Glutamatergic neuron (in vitro differentiated cells): ENCODE data around the gene TIMP2. TPM values are rescaled to one million over a fixed set of nuclear protein-coding genes. Genes with fewer than 3 reads are reported as not detected.

Experiments
- DNase-seq: peaks from one replicate; pipeline ENCODE4 v3.0.0; 2022
- H3K27ac Mint-ChIP-seq: one replicate; pipeline ENCODE4 v1.8.0; 2020; ENCODE audit warnings: mild to moderate bottlenecking, mixed read lengths, inconsistent platforms; ENCODE audit not compliant: unreplicated experiment
- H3K27me3 Mint-ChIP-seq: one replicate; pipeline ENCODE4 v1.8.0; 2020; ENCODE audit warnings: mild to moderate bottlenecking, moderate library complexity, mixed read lengths, inconsistent platforms; ENCODE audit not compliant: unreplicated experiment
- H3K36me3 Mint-ChIP-seq: one replicate; pipeline ENCODE4 v1.8.0; 2020; ENCODE audit warnings: mild to moderate bottlenecking, mixed read lengths, inconsistent platforms; ENCODE audit not compliant: unreplicated experiment
- H3K4me1 Mint-ChIP-seq: one replicate; pipeline ENCODE4 v1.8.0; 2020; ENCODE audit warnings: mild to moderate bottlenecking, low read depth, mixed read lengths, inconsistent platforms; ENCODE audit not compliant: unreplicated experiment
- H3K4me3 Mint-ChIP-seq: one replicate; pipeline ENCODE4 v1.8.0; 2020; ENCODE audit warnings: mild to moderate bottlenecking, mixed read lengths, inconsistent platforms; ENCODE audit not compliant: unreplicated experiment
- H3K9me3 Mint-ChIP-seq: one replicate; pipeline ENCODE4 v1.8.0; 2020; ENCODE audit warnings: mild to moderate bottlenecking, moderate library complexity, mixed read lengths, inconsistent platforms; ENCODE audit not compliant: unreplicated experiment
- total RNA-seq: library from RNA; stranded (reverse); fragmentation: NEBNext Ultra II Directional; extraction: Animal tissue kit (Norgen Biotek cat#: 25700); gene quantifications from one replicate; pipeline ENCODE4 v1.2.1, GENCODE V29; 2021; ENCODE audit not compliant: unreplicated experiment
- TF ChIP-seq, protein P1 (sequence below): fragments of 200-600 bp; sonication (generic); IDR thresholded peaks from one replicate; pipeline ENCODE4 v1.5.0; 2021; ENCODE audit not compliant: partially characterized antibody, unreplicated experiment

TIMP2 gene
- total RNA-seq, 1 donor from 2014 or later = 121 TPM

DNA sequence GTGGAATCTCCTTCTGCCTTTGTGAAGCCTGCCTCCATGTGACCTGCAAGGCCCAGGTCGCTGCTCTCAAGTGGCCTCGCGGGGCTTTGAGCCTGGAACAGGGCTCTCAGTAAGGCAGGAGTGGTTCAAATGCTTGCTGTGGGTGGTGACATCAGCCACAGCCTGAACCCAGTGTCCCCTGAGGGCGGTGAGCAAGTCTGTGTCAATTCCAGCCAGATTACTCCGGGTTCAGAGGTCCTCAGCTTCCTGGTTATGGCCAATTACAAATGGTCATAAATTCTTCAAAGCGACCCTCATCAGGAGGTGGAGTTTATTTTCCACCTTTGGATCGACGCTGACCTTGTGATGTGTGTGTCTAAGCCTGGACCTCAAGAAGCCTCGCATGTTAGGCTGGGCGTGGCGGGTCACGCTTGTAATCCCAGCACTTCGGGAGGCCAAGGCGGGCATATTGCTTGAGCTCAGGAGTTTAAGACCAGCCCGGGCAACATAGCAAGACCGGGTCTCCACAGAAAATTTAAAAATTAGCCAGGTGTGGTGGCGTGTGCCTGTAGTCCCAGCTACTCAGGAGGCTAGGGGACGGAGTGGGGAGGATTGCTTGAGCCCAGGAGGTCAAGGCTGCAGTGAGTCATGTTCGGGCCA, 37.3 kb upstream of the TIMP2 start:
- peak; percentile 59 for DNase-seq
- peak overlapping the region; percentile 38 for H3K27ac Mint-ChIP-seq

DNA sequence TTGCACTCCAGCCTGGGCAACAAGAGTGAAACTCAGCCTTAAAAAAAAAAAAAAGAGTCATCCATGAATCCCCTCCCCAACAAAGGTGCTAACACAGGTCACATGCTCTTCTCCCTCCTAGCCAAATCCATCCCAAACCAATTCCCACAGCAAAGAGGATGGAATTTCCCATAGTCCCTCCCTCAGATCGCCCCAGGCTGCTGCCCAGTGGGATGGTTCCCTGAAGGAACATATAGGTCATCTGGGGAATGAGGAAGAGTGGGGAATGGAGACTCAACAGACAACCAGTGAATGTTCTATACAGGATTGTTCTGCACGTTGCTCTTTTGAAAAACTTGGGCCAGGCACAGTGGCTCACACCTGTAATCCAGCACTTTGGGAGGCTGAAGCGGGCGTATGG, 36.4 kb upstream of the TIMP2 start:
- no peak for DNase-seq
- peaks cover 7% of the 10 kb centered on the region for H3K27me3 Mint-ChIP-seq
- peaks cover 5% of the 10 kb centered on the region for H3K9me3 Mint-ChIP-seq
- no peak overlapping the region for H3K4me3 Mint-ChIP-seq
- peak overlapping the region; percentile 38 for H3K27ac Mint-ChIP-seq
- TF ChIP-seq, protein P1, sequence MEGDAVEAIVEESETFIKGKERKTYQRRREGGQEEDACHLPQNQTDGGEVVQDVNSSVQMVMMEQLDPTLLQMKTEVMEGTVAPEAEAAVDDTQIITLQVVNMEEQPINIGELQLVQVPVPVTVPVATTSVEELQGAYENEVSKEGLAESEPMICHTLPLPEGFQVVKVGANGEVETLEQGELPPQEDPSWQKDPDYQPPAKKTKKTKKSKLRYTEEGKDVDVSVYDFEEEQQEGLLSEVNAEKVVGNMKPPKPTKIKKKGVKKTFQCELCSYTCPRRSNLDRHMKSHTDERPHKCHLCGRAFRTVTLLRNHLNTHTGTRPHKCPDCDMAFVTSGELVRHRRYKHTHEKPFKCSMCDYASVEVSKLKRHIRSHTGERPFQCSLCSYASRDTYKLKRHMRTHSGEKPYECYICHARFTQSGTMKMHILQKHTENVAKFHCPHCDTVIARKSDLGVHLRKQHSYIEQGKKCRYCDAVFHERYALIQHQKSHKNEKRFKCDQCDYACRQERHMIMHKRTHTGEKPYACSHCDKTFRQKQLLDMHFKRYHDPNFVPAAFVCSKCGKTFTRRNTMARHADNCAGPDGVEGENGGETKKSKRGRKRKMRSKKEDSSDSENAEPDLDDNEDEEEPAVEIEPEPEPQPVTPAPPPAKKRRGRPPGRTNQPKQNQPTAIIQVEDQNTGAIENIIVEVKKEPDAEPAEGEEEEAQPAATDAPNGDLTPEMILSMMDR = no peak
- no peaks in the 10 kb centered on the region for H3K36me3 Mint-ChIP-seq
- H3K4me1 Mint-ChIP-seq = peaks cover 8% of the 10 kb centered on the region

More for the DNA sequence above, 37.3 kb upstream of the TIMP2 start:
- Mint-ChIP-seq H3K36me3 (no peaks in the 10 kb centered on the region), H3K27me3 (peaks cover 7% of the 10 kb centered on the region), H3K9me3 (peaks cover 5% of the 10 kb centered on the region), H3K4me3 (no peak overlapping the region), H3K4me1 (peaks cover 8% of the 10 kb centered on the region)
- TF ChIP-seq, protein P1 = no peak

DNA sequence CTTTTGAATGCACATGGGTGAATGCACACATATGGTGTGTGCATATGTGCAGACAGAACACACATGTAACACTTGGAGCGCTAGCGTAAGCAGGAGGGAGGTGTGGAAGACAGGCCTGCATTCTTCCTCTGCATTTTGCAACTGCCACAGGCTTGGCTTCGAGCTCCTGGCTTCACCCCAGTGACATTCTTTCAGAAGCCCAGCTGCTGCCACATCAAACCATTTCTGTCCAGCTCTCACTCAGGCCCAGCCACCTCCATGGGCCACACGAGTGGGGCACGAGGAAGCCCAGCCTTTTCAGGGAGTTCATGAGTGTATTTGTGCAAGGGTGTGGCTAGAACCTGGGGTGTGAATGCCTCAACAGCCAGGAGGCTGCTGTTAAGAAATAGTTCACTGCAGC, 35.7 kb upstream of the TIMP2 start:
- Mint-ChIP-seq H3K9me3 (peaks cover 5% of the 10 kb centered on the region), H3K36me3 (no peaks in the 10 kb centered on the region), H3K27ac (peak overlapping the region; percentile 52), H3K27me3 (peaks cover 7% of the 10 kb centered on the region), H3K4me1 (peaks cover 8% of the 10 kb centered on the region), H3K4me3 (no peak overlapping the region)
- TF ChIP-seq, protein P1 = no peak
- no peak for DNase-seq

DNA sequence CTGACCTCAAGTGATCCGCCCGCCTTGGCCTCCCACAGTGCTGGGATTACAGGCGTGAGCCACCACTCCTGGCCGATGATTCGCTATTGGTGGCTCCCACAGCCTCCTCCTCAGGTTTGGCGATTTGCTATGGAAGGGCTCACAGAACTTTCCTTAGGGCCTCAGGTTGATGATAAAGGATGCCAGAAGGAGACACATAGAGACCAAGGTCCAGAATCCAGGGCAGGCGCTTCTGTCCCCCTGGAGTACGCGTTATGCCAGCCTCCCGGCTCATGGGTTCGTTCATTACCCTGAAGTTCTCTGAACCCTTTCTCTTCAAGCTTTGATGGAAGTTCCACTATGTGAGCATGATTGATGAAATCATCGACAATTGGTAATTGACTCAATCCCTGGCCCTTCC, 34.6 kb upstream of the TIMP2 start:
- TF ChIP-seq, protein P1 = no peak
- peaks cover 6% of the 10 kb centered on the region for H3K9me3 Mint-ChIP-seq

DNA sequence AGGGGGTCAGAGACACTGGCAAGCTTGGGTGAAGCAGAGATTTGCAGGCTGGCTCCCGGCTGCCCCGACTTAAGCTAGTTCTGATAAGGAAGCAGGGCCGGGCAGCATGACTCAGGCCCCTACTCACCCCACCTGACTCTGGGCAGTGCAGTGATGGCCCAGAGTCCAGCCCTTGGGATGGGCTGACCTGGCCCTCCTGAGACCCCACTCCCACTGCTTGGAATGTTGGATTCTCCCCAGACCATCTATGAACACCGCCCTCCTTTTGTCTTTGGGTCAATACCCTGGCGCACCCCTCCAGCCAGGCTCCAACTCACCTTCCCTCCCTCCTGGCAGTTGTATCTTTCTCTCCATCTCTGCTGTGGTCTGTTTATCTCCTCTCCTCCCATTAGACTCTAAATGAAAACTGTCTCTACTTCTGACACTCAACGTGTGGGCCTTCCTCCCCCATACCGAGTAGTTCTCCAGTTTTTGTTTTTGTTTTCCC, 33.5 kb upstream of the TIMP2 start:
- no peak for DNase-seq
- TF ChIP-seq, protein P1 = no peak
- H3K27me3 Mint-ChIP-seq = peaks cover 12% of the 10 kb centered on the region
- no peak overlapping the region for H3K27ac Mint-ChIP-seq
- H3K4me3 Mint-ChIP-seq = no peak overlapping the region
- H3K9me3 Mint-ChIP-seq = peaks cover 7% of the 10 kb centered on the region
- peaks cover 19% of the 10 kb centered on the region for H3K4me1 Mint-ChIP-seq
- H3K36me3 Mint-ChIP-seq = no peaks in the 10 kb centered on the region

More for the DNA sequence above, 34.6 kb upstream of the TIMP2 start:
- Mint-ChIP-seq H3K4me1 (peaks cover 12% of the 10 kb centered on the region), H3K4me3 (no peak overlapping the region), H3K27ac (no peak overlapping the region), H3K36me3 (no peaks in the 10 kb centered on the region), H3K27me3 (peaks cover 11% of the 10 kb centered on the region)
- DNase-seq = no peak
